Caco-2 (cell line): ENCODE results near the gene KCNMB3. TPM values are rescaled to one million over a fixed set of nuclear protein-coding genes. Genes with fewer than 3 reads are reported as not detected.

ENCODE experiments used
- BruUV-seq: library from RNA; stranded (reverse); fragments of 400-500 nt; replicated peaks from 2 replicates; lab custom pipeline; 2021; lab: Mats Ljungman, UMichigan
- CTCF ChIA-PET: fragments of 300-600 bp; sonication (Branson Sonifier 250); formaldehyde crosslinking; loops from one replicate; lab custom pipeline; 2022; ENCODE audit warnings: antibody characterized with exemption; lab: Charles Lee
- POLR2A ChIA-PET: fragments of 300-600 bp; sonication (Branson Sonifier 250); formaldehyde crosslinking; loops from one replicate; lab custom pipeline; 2022; ENCODE audit warnings: antibody characterized with exemption; lab: Charles Lee
- DNase-seq, 2 experiments: peaks; one replicate each; pipeline versions ENCODE4 v3.0.0 to v3.0.0-alpha.2; 2020 to 2022
- H3K27me3 ChIP-seq: replicated peaks from 2 replicates; pipeline ENCODE4 v1.6.0; 2011; ENCODE audit warnings: low read length; ENCODE audit not compliant: control insufficient read depth, insufficient read depth
- H3K36me3 ChIP-seq: 2 replicates; pipeline ENCODE4 v1.5.1; 2011; ENCODE audit warnings: low read length; ENCODE audit not compliant: control insufficient read depth, insufficient read depth
- H3K4me1 ChIP-seq: fragments of 250-450 bp; sonication (Bioruptor Pico); 2 replicates; pipeline ENCODE4 v1.5.1; 2020; ENCODE audit warnings: mild to moderate bottlenecking
- H3K4me3 ChIP-seq: 2 replicates; pipeline ENCODE4 v1.5.1; 2011; ENCODE audit warnings: low read depth, mild to moderate bottlenecking, control low read depth, low read length
- H3K9me3 ChIP-seq: fragments of 250-450 bp; sonication (Bioruptor Pico); 2 replicates; pipeline ENCODE4 v1.5.1; 2020; ENCODE audit warnings: mild to moderate bottlenecking, moderate library complexity
- H3K27ac Mint-ChIP-seq: one replicate; pipeline ENCODE4 v1.8.0; 2022; ENCODE audit warnings: mixed read lengths; ENCODE audit not compliant: unreplicated experiment
- H3K27me3 Mint-ChIP-seq: one replicate; pipeline ENCODE4 v1.8.0; 2022; ENCODE audit warnings: mixed read lengths; ENCODE audit not compliant: insufficient read depth, unreplicated experiment
- H3K36me3 Mint-ChIP-seq: one replicate; pipeline ENCODE4 v1.8.0; 2022; ENCODE audit warnings: mild to moderate bottlenecking, mixed read lengths; ENCODE audit not compliant: insufficient read depth, unreplicated experiment
- H3K4me1 Mint-ChIP-seq: one replicate; pipeline ENCODE4 v1.8.0; 2022; ENCODE audit warnings: low read depth, mixed read lengths; ENCODE audit not compliant: unreplicated experiment
- H3K4me3 Mint-ChIP-seq: one replicate; pipeline ENCODE4 v1.8.0; 2022; ENCODE audit warnings: mild to moderate bottlenecking, moderate library complexity, mixed read lengths; ENCODE audit not compliant: unreplicated experiment
- H3K9me3 Mint-ChIP-seq: one replicate; pipeline ENCODE4 v1.8.0; 2022; ENCODE audit warnings: mixed read lengths; ENCODE audit not compliant: unreplicated experiment
- intact Hi-C: fragments of 100-400 bp; cut with micrococcal nuclease; formaldehyde crosslinking; loops from one replicate; pipeline ENCODE4 v1.10.0; 2022; ENCODE audit not compliant: unreplicated experiment
- total RNA-seq: library from RNA; stranded (reverse); gene quantifications from 2 replicates; pipeline ENCODE4 v1.2.3, GENCODE V29; 2022
- TF ChIP-seq, protein P1 (sequence below), 2 experiments: fragments of 200-600 bp in 1 of 2; IDR thresholded peaks; 1 replicate in 1 of 2; 2 replicates in 1 of 2; pipeline versions ENCODE4 v1.5.1 to v1.8.0; 2011 to 2022; ENCODE audit warnings: antibody characterized with exemption in 1 of 2, control low read depth in 1 of 2, inconsistent platforms in 1 of 2, low read depth in 1 of 2, low read length in 1 of 2, mild to moderate bottlenecking in 1 of 2, moderate library complexity in 1 of 2; ENCODE audit not compliant: insufficient read depth in 1 of 2, severe bottlenecking in 1 of 2, unreplicated experiment in 1 of 2

KCNMB3 gene
- total RNA-seq, 1 experiment from 2014 or later: 6.9 TPM

DNA sequence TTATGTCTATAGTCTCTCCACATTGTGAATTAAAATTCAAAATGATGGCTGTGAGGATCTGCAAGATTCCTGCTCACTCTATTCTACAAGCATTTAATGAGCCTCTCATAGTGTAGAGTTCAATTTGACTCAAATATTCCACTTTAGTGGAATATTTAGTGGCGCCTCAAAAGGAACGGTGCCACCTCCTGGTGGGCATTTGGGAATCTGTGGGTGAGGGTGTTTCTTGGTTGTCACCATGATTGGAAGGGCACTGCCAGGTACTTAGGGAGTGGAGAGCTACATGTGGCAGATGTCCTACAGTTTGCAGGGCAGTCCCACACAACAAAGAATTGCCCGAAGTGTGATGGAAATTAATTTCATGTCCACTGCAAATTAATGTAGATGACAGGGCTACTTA lies 21.5 kb upstream of the KCNMB3 start:
- Histone ChIP-seq H3K9me3 (no peaks in the 10 kb centered on the region), H3K4me3 (no peak overlapping the region), H3K36me3 (no peaks in the 10 kb centered on the region), H3K27me3 (no peaks in the 10 kb centered on the region), H3K4me1 (no peaks in the 10 kb centered on the region)
- Mint-ChIP-seq H3K27me3 (no peaks in the 10 kb centered on the region), H3K4me3 (no peak overlapping the region), H3K27ac (no peak overlapping the region), H3K36me3 (no peaks in the 10 kb centered on the region), H3K9me3 (no peaks in the 10 kb centered on the region), H3K4me1 (no peaks in the 10 kb centered on the region)
- CTCF ChIA-PET: interaction anchor here (0.6 to 0.7 kb wide), 2 partner anchors 129 to 167 kb away, joined by 3 to 5 read pairs; no protein-coding TSS in a partner anchor
- POLR2A ChIA-PET: no interaction called here
- intact Hi-C loops: loop anchor here (5.0 kb wide), 1 partner anchor 125 kb away; the partner anchor contains the start of gene PIK3CA
- TF ChIP-seq, protein P1, sequence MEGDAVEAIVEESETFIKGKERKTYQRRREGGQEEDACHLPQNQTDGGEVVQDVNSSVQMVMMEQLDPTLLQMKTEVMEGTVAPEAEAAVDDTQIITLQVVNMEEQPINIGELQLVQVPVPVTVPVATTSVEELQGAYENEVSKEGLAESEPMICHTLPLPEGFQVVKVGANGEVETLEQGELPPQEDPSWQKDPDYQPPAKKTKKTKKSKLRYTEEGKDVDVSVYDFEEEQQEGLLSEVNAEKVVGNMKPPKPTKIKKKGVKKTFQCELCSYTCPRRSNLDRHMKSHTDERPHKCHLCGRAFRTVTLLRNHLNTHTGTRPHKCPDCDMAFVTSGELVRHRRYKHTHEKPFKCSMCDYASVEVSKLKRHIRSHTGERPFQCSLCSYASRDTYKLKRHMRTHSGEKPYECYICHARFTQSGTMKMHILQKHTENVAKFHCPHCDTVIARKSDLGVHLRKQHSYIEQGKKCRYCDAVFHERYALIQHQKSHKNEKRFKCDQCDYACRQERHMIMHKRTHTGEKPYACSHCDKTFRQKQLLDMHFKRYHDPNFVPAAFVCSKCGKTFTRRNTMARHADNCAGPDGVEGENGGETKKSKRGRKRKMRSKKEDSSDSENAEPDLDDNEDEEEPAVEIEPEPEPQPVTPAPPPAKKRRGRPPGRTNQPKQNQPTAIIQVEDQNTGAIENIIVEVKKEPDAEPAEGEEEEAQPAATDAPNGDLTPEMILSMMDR (IDR thresholded peaks at IDR 0.05; ENCODE audit: insufficient read depth in 1 of 2, low read depth in 1 of 2, low read length in 1 of 2, severe bottlenecking in 1 of 2, unreplicated experiment in 1 of 2): no peak
- no peak for DNase-seq
- BruUV-seq: no TSS peak

DNA sequence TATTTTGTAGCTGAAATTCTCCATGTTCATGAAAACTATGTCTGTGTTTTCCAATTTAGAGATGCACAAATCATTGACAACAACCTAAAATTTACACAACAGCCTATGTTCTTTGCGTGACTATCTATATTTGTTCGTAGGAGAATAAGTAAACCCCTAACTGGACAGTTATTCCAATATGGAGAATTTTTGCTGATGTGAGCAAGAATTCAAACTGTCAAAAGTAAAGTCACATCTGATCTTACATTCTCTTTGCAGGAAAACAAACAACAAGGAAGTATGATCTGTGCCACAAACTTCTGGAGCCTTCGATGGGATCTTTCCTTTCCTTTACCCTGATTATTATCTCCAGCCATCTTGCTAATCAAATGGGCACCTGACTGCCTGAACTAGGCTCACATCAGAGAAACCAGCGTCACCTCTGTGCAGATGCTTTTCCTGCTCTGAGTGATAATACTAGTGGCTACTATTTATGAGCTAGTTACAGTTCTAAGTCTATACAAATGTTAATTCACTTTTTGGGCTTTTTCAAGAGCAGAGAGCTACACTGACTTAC lies 18.3 kb upstream of the KCNMB3 start:
- H3K4me3 ChIP-seq: no peak overlapping the region
- no TSS peak for BruUV-seq
- H3K4me1 Mint-ChIP-seq: no peaks in the 10 kb centered on the region
- no peaks in the 10 kb centered on the region for H3K9me3 Mint-ChIP-seq
- TF ChIP-seq, protein P1 (IDR thresholded peaks at IDR 0.05; ENCODE audit: insufficient read depth in 1 of 2, low read depth in 1 of 2, low read length in 1 of 2, severe bottlenecking in 1 of 2, unreplicated experiment in 1 of 2): no peak
- POLR2A ChIA-PET: no interaction called here
- no peaks in the 10 kb centered on the region for H3K4me1 ChIP-seq
- intact Hi-C loops: no loop called here
- CTCF ChIA-PET: no interaction called here
- no peaks in the 10 kb centered on the region; the same call in 1 of the 2 replicates for H3K27me3 ChIP-seq
- H3K36me3 Mint-ChIP-seq: no peaks in the 10 kb centered on the region
- DNase-seq: no peak
- H3K36me3 ChIP-seq: no peaks in the 10 kb centered on the region
- H3K27me3 Mint-ChIP-seq: no peaks in the 10 kb centered on the region
- no peak overlapping the region for H3K27ac Mint-ChIP-seq
- H3K4me3 Mint-ChIP-seq: no peak overlapping the region
- H3K9me3 ChIP-seq: no peaks in the 10 kb centered on the region

GRCh38 chr3:179268400-179269051 lies 17.6 kb upstream of the KCNMB3 start:
- no peak overlapping the region for H3K4me3 Mint-ChIP-seq
- no peak overlapping the region for H3K27ac Mint-ChIP-seq
- no TSS peak for BruUV-seq
- ChIA-PET POLR2A (no interaction called here), CTCF (no interaction called here)
- Histone ChIP-seq H3K27me3 (no peaks in the 10 kb centered on the region; the same call in 1 of the 2 replicates), H3K4me3 (no peak overlapping the region), H3K36me3 (no peaks in the 10 kb centered on the region), H3K9me3 (no peaks in the 10 kb centered on the region), H3K4me1 (no peaks in the 10 kb centered on the region)
- TF ChIP-seq, protein P1 (IDR thresholded peaks at IDR 0.05; ENCODE audit: insufficient read depth in 1 of 2, low read depth in 1 of 2, low read length in 1 of 2, severe bottlenecking in 1 of 2, unreplicated experiment in 1 of 2): no peak
- DNase-seq: no peak
- H3K27me3 Mint-ChIP-seq: no peaks in the 10 kb centered on the region
- no peaks in the 10 kb centered on the region for H3K9me3 Mint-ChIP-seq
- intact Hi-C loops: no loop called here
- H3K4me1 Mint-ChIP-seq: no peaks in the 10 kb centered on the region
- H3K36me3 Mint-ChIP-seq: no peaks in the 10 kb centered on the region
